ENCODE results near the gene NADK2.

DNA sequence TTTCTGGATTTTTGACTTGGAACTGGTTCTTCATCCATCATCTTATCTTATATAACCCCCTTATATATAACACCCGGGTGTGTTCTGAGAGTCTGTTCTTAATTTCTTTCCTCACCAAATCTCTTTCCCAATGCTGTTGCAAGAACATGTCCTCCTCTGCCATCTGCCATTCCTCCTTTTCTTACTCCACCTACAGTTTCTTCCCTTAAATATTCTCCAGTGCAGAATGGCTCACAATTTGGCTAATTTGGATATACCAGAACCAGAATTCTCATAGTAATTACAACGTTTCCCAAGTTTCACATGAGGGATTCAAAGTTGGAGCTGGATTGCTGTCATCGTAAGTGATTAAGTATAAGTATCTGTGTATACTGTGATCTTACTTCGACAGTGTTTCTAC, 61.8 kb downstream of the NADK2 start:
- TF ChIP-seq, protein P1, sequence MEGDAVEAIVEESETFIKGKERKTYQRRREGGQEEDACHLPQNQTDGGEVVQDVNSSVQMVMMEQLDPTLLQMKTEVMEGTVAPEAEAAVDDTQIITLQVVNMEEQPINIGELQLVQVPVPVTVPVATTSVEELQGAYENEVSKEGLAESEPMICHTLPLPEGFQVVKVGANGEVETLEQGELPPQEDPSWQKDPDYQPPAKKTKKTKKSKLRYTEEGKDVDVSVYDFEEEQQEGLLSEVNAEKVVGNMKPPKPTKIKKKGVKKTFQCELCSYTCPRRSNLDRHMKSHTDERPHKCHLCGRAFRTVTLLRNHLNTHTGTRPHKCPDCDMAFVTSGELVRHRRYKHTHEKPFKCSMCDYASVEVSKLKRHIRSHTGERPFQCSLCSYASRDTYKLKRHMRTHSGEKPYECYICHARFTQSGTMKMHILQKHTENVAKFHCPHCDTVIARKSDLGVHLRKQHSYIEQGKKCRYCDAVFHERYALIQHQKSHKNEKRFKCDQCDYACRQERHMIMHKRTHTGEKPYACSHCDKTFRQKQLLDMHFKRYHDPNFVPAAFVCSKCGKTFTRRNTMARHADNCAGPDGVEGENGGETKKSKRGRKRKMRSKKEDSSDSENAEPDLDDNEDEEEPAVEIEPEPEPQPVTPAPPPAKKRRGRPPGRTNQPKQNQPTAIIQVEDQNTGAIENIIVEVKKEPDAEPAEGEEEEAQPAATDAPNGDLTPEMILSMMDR (IDR thresholded peaks at IDR 0.05 in 2 of 3, conservative IDR thresholded peaks at IDR 0.05 in 1 of 3; ENCODE audit: borderline replicate concordance in 1 of 3, insufficient read depth in 1 of 3, low read depth in 2 of 3, low read length in 2 of 3), result no peak
- no peak for TF ChIP-seq POLR2AphosphoS5 (IDR thresholded peaks at IDR 0.05; ENCODE audit: low read depth, low read length)
- TF ChIP-seq EZH2 (IDR thresholded peaks at IDR 0.05), result no peak
- no peak for TF ChIP-seq RAD21 (IDR thresholded peaks at IDR 0.05; ENCODE audit: low read depth)
- TF ChIP-seq, protein P2, sequence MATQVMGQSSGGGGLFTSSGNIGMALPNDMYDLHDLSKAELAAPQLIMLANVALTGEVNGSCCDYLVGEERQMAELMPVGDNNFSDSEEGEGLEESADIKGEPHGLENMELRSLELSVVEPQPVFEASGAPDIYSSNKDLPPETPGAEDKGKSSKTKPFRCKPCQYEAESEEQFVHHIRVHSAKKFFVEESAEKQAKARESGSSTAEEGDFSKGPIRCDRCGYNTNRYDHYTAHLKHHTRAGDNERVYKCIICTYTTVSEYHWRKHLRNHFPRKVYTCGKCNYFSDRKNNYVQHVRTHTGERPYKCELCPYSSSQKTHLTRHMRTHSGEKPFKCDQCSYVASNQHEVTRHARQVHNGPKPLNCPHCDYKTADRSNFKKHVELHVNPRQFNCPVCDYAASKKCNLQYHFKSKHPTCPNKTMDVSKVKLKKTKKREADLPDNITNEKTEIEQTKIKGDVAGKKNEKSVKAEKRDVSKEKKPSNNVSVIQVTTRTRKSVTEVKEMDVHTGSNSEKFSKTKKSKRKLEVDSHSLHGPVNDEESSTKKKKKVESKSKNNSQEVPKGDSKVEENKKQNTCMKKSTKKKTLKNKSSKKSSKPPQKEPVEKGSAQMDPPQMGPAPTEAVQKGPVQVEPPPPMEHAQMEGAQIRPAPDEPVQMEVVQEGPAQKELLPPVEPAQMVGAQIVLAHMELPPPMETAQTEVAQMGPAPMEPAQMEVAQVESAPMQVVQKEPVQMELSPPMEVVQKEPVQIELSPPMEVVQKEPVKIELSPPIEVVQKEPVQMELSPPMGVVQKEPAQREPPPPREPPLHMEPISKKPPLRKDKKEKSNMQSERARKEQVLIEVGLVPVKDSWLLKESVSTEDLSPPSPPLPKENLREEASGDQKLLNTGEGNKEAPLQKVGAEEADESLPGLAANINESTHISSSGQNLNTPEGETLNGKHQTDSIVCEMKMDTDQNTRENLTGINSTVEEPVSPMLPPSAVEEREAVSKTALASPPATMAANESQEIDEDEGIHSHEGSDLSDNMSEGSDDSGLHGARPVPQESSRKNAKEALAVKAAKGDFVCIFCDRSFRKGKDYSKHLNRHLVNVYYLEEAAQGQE (IDR thresholded peaks at IDR 0.05; ENCODE audit: low read depth), result no peak
- TF ChIP-seq, protein P3, sequence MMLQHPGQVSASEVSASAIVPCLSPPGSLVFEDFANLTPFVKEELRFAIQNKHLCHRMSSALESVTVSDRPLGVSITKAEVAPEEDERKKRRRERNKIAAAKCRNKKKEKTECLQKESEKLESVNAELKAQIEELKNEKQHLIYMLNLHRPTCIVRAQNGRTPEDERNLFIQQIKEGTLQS (IDR thresholded peaks at IDR 0.05), result no peak

Data from HCT116 (cell line).